Epithelial cell of proximal tubule (primary cell): ENCODE data around the gene PADI6. TPM values are rescaled to one million over a fixed set of nuclear protein-coding genes. Genes with fewer than 3 reads are reported as not detected.

Source experiments
- DNase-seq: peaks from one replicate; pipeline ENCODE4 v3.0.0-alpha.2; 2011; ENCODE audit warnings: low read depth
- H3K4me3 ChIP-seq: 2 replicates; pipeline ENCODE4 v1.5.1; 2011; ENCODE audit warnings: low read depth, mild to moderate bottlenecking, low read length
- total RNA-seq: library from RNA; depleted of rRNA; stranded (reverse); fragments of >200 nt; gene quantifications from 2 replicates; pipeline ENCODE4 v1.2.3, GENCODE V29; 2015
- TF ChIP-seq, protein P1 (sequence below): conservative IDR thresholded peaks from 2 replicates; pipeline ENCODE4 v1.5.1; 2012; ENCODE audit warnings: low read depth, mild to moderate bottlenecking, low read length

The PADI6 gene
- total RNA-seq, 1 donor from 2014 or later: not detected

DNA sequence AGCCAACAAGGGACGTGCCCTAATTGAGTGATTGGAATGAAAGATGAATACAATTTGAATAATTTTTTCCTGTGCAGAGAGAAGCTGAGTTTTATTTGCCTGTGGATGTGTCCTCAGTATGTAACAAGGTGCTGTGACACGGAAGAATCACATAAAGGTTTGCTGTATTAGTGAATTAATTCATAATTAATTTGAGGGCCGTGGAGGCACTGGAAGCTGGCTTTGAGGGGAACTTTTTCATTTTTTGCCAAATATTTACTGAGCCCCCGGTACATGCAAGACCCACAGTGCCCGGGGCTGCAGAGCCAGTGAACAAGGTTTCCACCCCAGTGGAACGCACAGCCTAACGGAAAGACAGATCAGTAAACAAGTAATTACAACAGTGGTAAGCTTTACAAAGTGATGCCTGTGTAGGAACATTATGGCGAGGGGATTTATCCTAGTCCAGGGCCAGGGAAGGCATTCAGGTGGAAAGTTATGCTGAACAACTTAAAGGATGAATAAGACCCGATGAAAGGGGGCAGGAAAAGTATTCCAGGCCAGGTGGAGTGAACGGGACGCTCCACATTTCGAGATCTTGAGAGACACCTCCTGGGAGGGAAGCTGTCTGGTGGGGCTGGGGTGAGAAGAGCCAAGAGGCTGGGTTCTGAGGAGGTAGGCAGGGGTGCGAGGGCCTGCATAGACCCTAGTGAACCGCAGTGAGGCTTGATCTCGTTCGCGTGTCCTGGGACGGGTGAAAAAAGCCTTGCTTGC, 68.3 kb downstream of the PADI6 start:
- DNase-seq: no peak
- TF ChIP-seq, protein P1, sequence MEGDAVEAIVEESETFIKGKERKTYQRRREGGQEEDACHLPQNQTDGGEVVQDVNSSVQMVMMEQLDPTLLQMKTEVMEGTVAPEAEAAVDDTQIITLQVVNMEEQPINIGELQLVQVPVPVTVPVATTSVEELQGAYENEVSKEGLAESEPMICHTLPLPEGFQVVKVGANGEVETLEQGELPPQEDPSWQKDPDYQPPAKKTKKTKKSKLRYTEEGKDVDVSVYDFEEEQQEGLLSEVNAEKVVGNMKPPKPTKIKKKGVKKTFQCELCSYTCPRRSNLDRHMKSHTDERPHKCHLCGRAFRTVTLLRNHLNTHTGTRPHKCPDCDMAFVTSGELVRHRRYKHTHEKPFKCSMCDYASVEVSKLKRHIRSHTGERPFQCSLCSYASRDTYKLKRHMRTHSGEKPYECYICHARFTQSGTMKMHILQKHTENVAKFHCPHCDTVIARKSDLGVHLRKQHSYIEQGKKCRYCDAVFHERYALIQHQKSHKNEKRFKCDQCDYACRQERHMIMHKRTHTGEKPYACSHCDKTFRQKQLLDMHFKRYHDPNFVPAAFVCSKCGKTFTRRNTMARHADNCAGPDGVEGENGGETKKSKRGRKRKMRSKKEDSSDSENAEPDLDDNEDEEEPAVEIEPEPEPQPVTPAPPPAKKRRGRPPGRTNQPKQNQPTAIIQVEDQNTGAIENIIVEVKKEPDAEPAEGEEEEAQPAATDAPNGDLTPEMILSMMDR: no peak
- peak overlapping the region; percentile 65 for H3K4me3 ChIP-seq

DNA sequence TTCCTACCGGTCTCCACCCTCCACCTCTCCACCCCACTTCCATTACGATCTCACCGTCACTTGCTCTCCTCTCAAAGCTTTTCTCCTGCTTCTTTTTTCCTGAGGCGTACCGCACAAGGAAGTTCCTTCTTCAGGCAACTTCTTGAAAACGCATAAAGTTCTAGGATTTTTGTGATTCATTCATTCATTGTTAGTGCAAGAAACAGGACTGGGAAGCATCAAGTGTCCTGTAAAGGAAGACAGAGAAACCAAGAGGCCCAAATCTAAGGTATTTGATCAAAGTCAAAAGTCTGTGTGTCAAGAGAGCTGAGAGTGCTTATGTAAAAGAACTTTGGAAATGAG, 68.8 kb downstream of the PADI6 start:
- no peak overlapping the region for H3K4me3 ChIP-seq

DNA sequence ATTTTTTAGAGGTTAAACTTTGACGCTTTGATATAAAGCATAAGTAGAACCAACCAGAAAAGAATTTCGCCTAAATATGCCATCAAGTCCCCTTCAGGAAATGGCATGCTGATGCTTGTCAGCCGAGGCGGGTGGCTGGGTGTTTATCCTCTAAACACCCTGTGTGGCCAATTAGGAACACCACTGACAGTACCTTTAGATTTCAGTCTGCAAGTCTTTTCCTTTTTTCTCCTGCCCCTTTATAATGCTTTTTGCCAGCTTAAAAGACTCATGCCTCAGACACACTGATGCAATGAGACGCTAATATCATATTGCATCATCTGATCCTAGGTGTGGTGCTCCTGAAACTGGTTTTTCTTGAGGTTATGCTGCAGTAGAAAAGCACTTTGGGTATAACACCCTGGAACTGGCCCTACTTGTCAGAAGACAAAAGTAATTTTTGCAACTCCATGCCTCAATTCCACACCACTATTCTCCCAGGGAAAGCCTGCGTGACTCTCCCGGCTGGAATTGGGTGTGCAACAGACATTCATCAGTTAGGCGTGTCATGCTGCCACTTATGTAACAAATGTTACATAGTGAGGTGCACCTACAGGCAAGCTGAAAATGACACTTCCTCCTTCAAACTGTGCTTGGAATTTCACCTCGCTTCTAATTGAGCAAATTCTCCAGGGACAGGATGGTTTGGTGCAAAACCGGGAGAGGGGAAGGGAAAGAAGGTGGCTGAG, 69.4 kb downstream of the PADI6 start:
- DNase-seq: no peak
- no peak overlapping the region for H3K4me3 ChIP-seq
- TF ChIP-seq, protein P1: no peak

More for the DNA sequence above, 68.8 kb downstream of the PADI6 start:
- no peak for DNase-seq
- TF ChIP-seq, protein P1: no peak

DNA sequence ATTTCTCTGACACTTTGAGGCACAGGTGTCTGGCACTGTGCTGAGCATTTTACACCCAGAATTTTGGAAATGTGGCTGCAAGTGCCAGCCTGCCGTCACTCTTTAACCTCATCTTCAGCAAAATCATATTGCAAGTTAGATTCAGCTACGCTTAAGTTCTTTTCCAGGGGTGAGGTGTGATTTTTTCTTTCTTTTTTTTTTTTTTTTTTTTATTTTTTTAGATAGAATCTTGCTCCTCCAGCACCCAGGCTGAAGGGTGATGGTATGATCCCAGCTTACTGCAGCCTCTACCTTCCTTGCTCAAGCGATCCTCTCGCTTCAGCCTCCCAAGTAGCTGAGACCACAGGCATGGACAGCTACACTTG, 70.0 kb downstream of the PADI6 start:
- no peak overlapping the region for H3K4me3 ChIP-seq
- TF ChIP-seq, protein P1: no peak
- no peak for DNase-seq

DNA sequence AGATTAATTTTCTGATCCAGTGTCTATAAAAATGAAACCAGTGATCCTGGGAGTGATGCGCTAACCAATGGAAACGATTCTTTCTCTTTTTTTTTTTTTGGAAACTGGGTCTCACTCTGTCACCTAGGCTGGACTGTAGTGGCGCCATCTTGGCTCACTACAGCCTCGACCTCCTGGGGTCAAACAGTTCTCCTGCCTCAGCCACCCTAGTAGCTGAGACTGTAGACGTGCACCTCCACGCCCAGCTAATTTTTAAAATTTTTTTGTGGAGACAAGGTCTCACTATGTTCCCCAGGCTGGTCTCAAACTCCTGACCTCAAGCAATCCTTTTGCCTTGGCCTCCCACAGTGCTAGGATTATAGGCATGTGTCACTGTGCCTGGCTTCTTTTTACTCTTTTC, 70.8 kb downstream of the PADI6 start:
- no peak overlapping the region for H3K4me3 ChIP-seq
- TF ChIP-seq, protein P1: no peak
- DNase-seq: no peak

DNA sequence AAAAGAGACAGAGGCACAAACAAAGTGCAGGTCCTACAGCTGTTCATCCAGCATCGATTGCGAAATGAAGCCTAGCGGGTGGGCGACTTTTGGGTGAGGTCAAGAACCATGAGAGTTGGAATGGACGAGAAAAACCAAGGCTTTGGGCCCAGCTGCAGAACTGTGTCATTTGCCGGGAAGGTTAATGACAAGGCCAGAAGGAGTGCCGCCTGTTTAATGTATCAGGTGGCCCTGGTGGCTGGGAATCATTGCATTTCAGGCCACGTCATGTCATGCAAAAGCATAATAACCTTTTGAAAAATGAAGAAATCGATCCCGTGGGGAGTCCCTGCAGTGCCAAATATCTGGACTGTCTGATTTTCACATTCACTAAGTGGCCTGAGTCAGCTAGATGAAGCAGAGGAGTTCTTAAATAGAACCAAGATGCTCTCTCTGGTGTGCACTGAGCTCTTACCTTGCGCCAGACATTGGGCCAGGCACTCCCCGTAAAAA, 75.6 kb downstream of the PADI6 start:
- no peak for DNase-seq
- TF ChIP-seq, protein P1: no peak
- no peak overlapping the region for H3K4me3 ChIP-seq

Other genes starting within 250 kb of the PADI6 start
- gene PADI1, start 167.1 kb upstream of the PADI6 start, total RNA-seq: 1.1 and 3.4 TPM in 2 replicates
- 0.07 TPM in 1 of 2 replicates, not detected in the other for gene PADI3, start 123.1 kb upstream of the PADI6 start, total RNA-seq
- gene PADI4, start 64.0 kb upstream of the PADI6 start, total RNA-seq: not detected in 2 replicates
- 106 and 135 TPM in 2 replicates for gene RCC2, start 67.5 kb downstream of the PADI6 start, total RNA-seq
- gene ARHGEF10L, start 167.5 kb downstream of the PADI6 start, total RNA-seq: 17.4 and 27.8 TPM in 2 replicates